OCI-LY3 (cell line): Measurements from ENCODE around the gene S1PR4.

Source experiments
- H2AFZ ChIP-seq: fragments of 200-600, 300-600 bp; shearing (Covaris generic); 2 replicates; pipeline ENCODE4 v1.6.0; 2014; ENCODE audit warnings: antibody characterized with exemption, low read depth, low read length
- H3K27ac ChIP-seq: fragments of 200-600, 300-600 bp; sonication (generic); 2 replicates; pipeline ENCODE4 v1.5.1; 2014; ENCODE audit warnings: mild to moderate bottlenecking, low read length, moderate library complexity, mixed read lengths
- H3K27me3 ChIP-seq: fragments of 200-600, 300-600 bp; sonication (generic); 2 replicates; pipeline ENCODE4 v1.6.1; 2014; ENCODE audit warnings: low read depth, low read length, mixed read lengths
- H3K36me3 ChIP-seq: fragments of 200-600, 300-600 bp; sonication (generic); replicated peaks from 2 replicates; pipeline ENCODE3; 2014; ENCODE audit warnings: low read depth, low read length, mixed read lengths
- H3K4me1 ChIP-seq: fragments of 300-600, 200-600 bp; sonication (generic); 2 replicates; pipeline ENCODE4 v1.6.1; 2014; ENCODE audit warnings: low read length, mixed read lengths
- H3K4me2 ChIP-seq: fragments of 200-600, 300-600 bp; sonication (generic); 2 replicates; pipeline ENCODE4 v1.6.1; 2014; ENCODE audit warnings: low read length, mixed read lengths
- H3K4me3 ChIP-seq: fragments of 300-600, 200-600 bp; sonication (generic); 2 replicates; pipeline ENCODE4 v1.5.1; 2014; ENCODE audit warnings: antibody characterized with exemption, mild to moderate bottlenecking, low read length, moderate library complexity
- H3K79me2 ChIP-seq: fragments of 300-600, 200-600 bp; shearing (Covaris generic); 2 replicates; pipeline ENCODE4 v1.6.1; 2014; ENCODE audit warnings: mild to moderate bottlenecking, low read length, mixed read lengths
- H3K9ac ChIP-seq: fragments of 300-600, 200-600 bp; shearing (Covaris generic); 2 replicates; pipeline ENCODE4 v1.6.0; 2014; ENCODE audit warnings: mild to moderate bottlenecking, low read length, moderate library complexity
- H3K9me3 ChIP-seq: fragments of 200-600, 300-600 bp; shearing (Covaris generic); 2 replicates; pipeline ENCODE4 v1.6.1; 2014; ENCODE audit warnings: low read length, mixed read lengths; ENCODE audit not compliant: insufficient read depth
- H4K20me1 ChIP-seq: fragments of 200-600, 300-600 bp; sonication (generic); 2 replicates; pipeline ENCODE4 v1.6.1; 2016; ENCODE audit warnings: low read length, mixed read lengths; ENCODE audit not compliant: insufficient read depth
- EZH2phosphoT487 ChIP-seq: fragments of 200-600 bp; shearing (Covaris generic); IDR thresholded peaks from 2 replicates; pipeline ENCODE4 v1.6.1; 2018; ENCODE audit warnings: antibody characterized with exemption, mixed run types, low read depth
- TF ChIP-seq, protein P1 (sequence below): fragments of 200-600, 300-600 bp; sonication (generic); IDR thresholded peaks from 2 replicates; pipeline ENCODE4 v1.5.1; 2014; ENCODE audit warnings: antibody characterized with exemption, low read length, low read depth

S1PR4 gene

DNA sequence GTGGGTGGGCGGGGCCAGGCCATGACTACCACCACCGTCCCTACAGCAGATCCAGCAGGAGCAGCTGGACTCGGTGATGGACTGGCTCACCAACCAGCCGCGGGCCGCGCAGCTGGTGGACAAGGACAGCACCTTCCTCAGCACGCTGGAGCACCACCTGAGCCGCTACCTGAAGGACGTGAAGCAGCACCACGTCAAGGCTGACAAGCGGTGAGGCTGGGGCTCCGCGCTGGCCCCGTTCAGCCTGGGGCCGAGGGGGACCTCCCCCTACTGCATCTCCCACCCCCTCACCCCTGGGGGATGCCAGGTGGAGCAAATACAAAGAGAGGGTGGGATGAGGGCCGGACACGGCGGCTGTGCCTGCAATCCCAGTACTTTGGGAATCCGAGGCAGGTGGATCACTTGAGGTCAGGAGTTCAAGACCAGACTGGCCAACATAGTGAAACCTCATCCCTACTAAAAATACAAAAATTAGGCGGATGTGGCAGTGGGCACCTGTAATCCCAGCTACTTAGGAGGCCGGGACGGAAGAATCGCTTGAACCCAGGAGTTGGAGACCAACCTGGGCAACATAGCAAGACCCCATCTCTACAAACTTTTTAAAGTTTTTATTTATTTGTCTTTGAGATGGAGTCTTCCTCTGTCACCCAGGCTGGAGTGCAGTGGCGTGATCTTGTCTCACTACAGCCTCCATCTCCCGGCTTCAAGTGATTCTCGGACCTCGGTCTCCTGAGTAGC lies 27.8 kb downstream of the S1PR4 start:
- Histone ChIP-seq H2AFZ (no peak overlapping the region), H3K9ac (no peak overlapping the region), H4K20me1 (peaks cover 5% of the 10 kb centered on the region; the same call in 1 of the 2 replicates), H3K36me3 (peaks cover 31% of the 10 kb centered on the region), H3K4me1 (no peaks in the 10 kb centered on the region), H3K4me3 (no peak overlapping the region), H3K4me2 (no peak overlapping the region), H3K27ac (no peak overlapping the region), H3K27me3 (no peaks in the 10 kb centered on the region), H3K79me2 (no peaks in the 10 kb centered on the region), H3K9me3 (no peaks in the 10 kb centered on the region)
- TF ChIP-seq, protein P1, sequence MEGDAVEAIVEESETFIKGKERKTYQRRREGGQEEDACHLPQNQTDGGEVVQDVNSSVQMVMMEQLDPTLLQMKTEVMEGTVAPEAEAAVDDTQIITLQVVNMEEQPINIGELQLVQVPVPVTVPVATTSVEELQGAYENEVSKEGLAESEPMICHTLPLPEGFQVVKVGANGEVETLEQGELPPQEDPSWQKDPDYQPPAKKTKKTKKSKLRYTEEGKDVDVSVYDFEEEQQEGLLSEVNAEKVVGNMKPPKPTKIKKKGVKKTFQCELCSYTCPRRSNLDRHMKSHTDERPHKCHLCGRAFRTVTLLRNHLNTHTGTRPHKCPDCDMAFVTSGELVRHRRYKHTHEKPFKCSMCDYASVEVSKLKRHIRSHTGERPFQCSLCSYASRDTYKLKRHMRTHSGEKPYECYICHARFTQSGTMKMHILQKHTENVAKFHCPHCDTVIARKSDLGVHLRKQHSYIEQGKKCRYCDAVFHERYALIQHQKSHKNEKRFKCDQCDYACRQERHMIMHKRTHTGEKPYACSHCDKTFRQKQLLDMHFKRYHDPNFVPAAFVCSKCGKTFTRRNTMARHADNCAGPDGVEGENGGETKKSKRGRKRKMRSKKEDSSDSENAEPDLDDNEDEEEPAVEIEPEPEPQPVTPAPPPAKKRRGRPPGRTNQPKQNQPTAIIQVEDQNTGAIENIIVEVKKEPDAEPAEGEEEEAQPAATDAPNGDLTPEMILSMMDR: no peak

- Histone ChIP-seq H3K4me1 (no peaks in the 10 kb centered on the region), H3K27ac (no peak overlapping the region), H3K79me2 (no peaks in the 10 kb centered on the region), H3K4me2 (no peak overlapping the region), H3K4me3 (no peak overlapping the region), H3K9me3 (no peaks in the 10 kb centered on the region), H4K20me1 (peaks cover 5% of the 10 kb centered on the region; the same call in 1 of the 2 replicates), H3K27me3 (no peaks in the 10 kb centered on the region), H2AFZ (no peak overlapping the region), H3K9ac (no peak overlapping the region), H3K36me3 (peaks cover 29% of the 10 kb centered on the region)
- TF ChIP-seq EZH2phosphoT487: no peak
- TF ChIP-seq, protein P1: no peak
Observed at GRCh38 chr19:3207461-3208242, 29.1 kb downstream of the S1PR4 start.

DNA sequence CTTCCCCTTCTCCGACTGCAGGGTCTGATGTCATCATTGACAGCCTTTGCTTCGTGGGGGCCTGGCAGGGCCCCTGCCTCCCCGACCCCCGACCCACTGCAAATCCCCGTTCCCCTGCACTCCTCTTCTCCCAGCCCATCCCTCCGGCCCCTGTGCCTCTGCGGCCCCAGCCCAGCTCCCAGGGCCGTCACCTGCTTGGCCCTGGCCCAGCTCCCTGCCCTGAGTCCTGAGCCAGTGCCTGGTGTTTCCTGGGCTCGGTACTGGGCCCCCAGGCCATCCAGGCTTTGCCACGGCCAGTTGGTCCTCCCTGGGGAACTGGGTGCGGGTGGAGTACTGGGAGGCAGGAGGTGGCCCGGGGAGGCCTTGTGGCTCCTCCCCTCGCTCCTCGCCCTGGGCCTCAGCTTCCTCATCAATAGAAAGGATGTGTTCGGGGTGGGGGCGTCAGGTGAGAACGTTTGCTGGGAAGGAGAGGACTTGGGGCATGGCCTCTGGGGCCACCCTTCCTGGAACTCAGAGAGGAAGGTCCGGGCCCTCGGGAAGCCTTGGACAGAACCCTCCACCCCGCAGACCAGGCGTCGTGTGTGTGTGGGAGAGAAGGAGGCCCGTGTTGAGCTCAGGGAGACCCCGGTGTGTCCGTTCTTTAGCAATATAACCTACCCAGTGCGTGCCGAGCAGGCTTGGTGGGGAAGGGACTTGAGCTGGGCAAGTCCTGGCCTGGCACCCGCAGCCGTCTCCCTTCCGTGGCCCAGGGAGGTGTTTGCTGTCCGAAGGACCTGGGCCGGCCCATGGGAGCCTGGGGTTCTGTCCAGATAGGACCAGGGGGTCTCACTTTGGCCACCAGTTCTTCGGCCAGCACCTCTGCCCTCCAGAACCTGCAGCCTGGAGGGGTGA lies 30.0 kb downstream of the S1PR4 start:
- H3K9ac ChIP-seq: no peak overlapping the region
- TF ChIP-seq, protein P1: no peak
- no peak for TF ChIP-seq EZH2phosphoT487

More for the DNA sequence above, 30.0 kb downstream of the S1PR4 start:
- Histone ChIP-seq H3K27ac (no peak overlapping the region), H2AFZ (no peak overlapping the region), H3K4me1 (no peaks in the 10 kb centered on the region), H3K9me3 (no peaks in the 10 kb centered on the region), H3K27me3 (no peaks in the 10 kb centered on the region), H3K4me3 (no peak overlapping the region), H3K4me2 (no peak overlapping the region), H3K79me2 (no peaks in the 10 kb centered on the region), H3K36me3 (peaks cover 25% of the 10 kb centered on the region), H4K20me1 (peaks cover 5% of the 10 kb centered on the region; the same call in 1 of the 2 replicates)
